ENCODE measurements around the gene PLPP3. TPM values are rescaled to one million over a fixed set of nuclear protein-coding genes. Genes with fewer than 3 reads are reported as not detected.

PLPP3 gene
- total RNA-seq, 1 donor from 2014 or later = 16.1 TPM

GRCh38 chr1:56496158-56496557, 83.2 kb downstream of the PLPP3 start:
- no peak for TF ChIP-seq CTCF (IDR thresholded peaks at IDR 0.05; ENCODE audit: unreplicated experiment)
- Mint-ChIP-seq H3K4me3 (ENCODE audit: low read depth) (no peak overlapping the region), H3K27me3 (no peaks in the 10 kb centered on the region), H3K36me3 (ENCODE audit: insufficient read depth) (peaks cover 22% of the 10 kb centered on the region), H3K4me1 (ENCODE audit: low read depth) (peaks cover 23% of the 10 kb centered on the region), H3K9me3 (ENCODE audit: low read depth) (peaks cover 3% of the 10 kb centered on the region), H3K27ac (no peak overlapping the region)
- DNase-seq (ENCODE audit: low spot score, unreplicated experiment) = no peak

GRCh38 chr1:56495538-56495937, 83.8 kb downstream of the PLPP3 start:
- no peak for TF ChIP-seq CTCF (IDR thresholded peaks at IDR 0.05; ENCODE audit: unreplicated experiment)
- H3K36me3 Mint-ChIP-seq (ENCODE audit: insufficient read depth) = peaks cover 22% of the 10 kb centered on the region
- no peak overlapping the region for H3K4me3 Mint-ChIP-seq (ENCODE audit: low read depth)
- H3K4me1 Mint-ChIP-seq (ENCODE audit: low read depth) = peaks cover 24% of the 10 kb centered on the region
- H3K9me3 Mint-ChIP-seq (ENCODE audit: low read depth) = peaks cover 3% of the 10 kb centered on the region
- H3K27ac Mint-ChIP-seq = no peak overlapping the region
- H3K27me3 Mint-ChIP-seq = no peaks in the 10 kb centered on the region
- DNase-seq (ENCODE audit: low spot score, unreplicated experiment) = no peak

- H3K27ac Mint-ChIP-seq = peak overlapping the region; percentile 86
- no peaks in the 10 kb centered on the region for H3K27me3 Mint-ChIP-seq
- peaks cover 3% of the 10 kb centered on the region for H3K9me3 Mint-ChIP-seq (ENCODE audit: low read depth)
- DNase-seq (ENCODE audit: low spot score, unreplicated experiment) = no peak
- no peak overlapping the region for H3K4me3 Mint-ChIP-seq (ENCODE audit: low read depth)
- H3K36me3 Mint-ChIP-seq (ENCODE audit: insufficient read depth) = peaks cover 20% of the 10 kb centered on the region
- peaks cover 24% of the 10 kb centered on the region for H3K4me1 Mint-ChIP-seq (ENCODE audit: low read depth)
- no peak for TF ChIP-seq CTCF (IDR thresholded peaks at IDR 0.05; ENCODE audit: unreplicated experiment)
Observed at GRCh38 chr1:56494306-56494705, 85.1 kb downstream of the PLPP3 start.

DNA sequence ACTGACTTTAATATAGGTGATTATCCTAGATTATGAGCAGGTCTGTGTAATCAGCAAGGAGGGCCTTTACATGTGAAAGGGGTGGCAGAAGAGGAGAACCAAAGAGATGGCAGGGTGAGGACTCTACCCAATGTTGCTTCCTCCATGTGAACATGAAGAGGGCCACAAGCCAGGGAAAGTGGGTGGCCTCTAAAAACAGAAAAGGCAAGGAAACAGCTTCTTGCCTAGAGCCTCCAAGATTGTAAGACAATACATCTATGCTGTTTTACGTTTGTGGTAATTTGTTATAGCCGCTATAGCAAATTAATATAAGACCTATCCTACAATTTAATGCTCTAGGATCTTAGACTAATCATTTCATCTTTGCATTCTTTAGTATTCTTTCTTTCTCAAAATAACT, 85.5 kb downstream of the PLPP3 start:
- DNase-seq (ENCODE audit: low spot score, unreplicated experiment) = no peak
- H3K9me3 Mint-ChIP-seq (ENCODE audit: low read depth) = peaks cover 3% of the 10 kb centered on the region
- no peak for TF ChIP-seq CTCF (IDR thresholded peaks at IDR 0.05; ENCODE audit: unreplicated experiment)
- peaks cover 20% of the 10 kb centered on the region for H3K36me3 Mint-ChIP-seq (ENCODE audit: insufficient read depth)
- peaks cover 24% of the 10 kb centered on the region for H3K4me1 Mint-ChIP-seq (ENCODE audit: low read depth)
- H3K27me3 Mint-ChIP-seq = no peaks in the 10 kb centered on the region
- H3K27ac Mint-ChIP-seq = no peak overlapping the region
- no peak overlapping the region for H3K4me3 Mint-ChIP-seq (ENCODE audit: low read depth)

- TF ChIP-seq CTCF (IDR thresholded peaks at IDR 0.05; ENCODE audit: unreplicated experiment) = no peak
- H3K4me1 Mint-ChIP-seq (ENCODE audit: low read depth) = peaks cover 22% of the 10 kb centered on the region
- H3K9me3 Mint-ChIP-seq (ENCODE audit: low read depth) = peaks cover 3% of the 10 kb centered on the region
- DNase-seq (ENCODE audit: low spot score, unreplicated experiment) = no peak
- no peaks in the 10 kb centered on the region for H3K27me3 Mint-ChIP-seq
- H3K4me3 Mint-ChIP-seq (ENCODE audit: low read depth) = no peak overlapping the region
- H3K27ac Mint-ChIP-seq = no peak overlapping the region
- H3K36me3 Mint-ChIP-seq (ENCODE audit: insufficient read depth) = peaks cover 18% of the 10 kb centered on the region
Observed at GRCh38 chr1:56491441-56491840, 87.9 kb downstream of the PLPP3 start.
